ENCODE results near the gene SLC25A38. TPM values are rescaled to one million over a fixed set of nuclear protein-coding genes. Genes with fewer than 3 reads are reported as not detected.
A peak's percentile ranks its signal among the peaks of the same experiment; 100 is the strongest.

The SLC25A38 gene
- total and polyA plus RNA-seq, 9 of the 15 experiments (the other 6 are each of a cell fraction or from before 2014, with no cell fraction given) = 13.5 to 51.1 (median 30.6) TPM

- TF ChIP-seq ZBTB40 (IDR thresholded peaks at IDR 0.05) (no peak), ZBTB40 (CRISPR knock-in tag; IDR thresholded peaks at IDR 0.05) (no peak), KHSRP (IDR thresholded peaks at IDR 0.05) (no peak), ZNF586 (CRISPR knock-in tag; conservative IDR thresholded peaks at IDR 0.05) (no peak), RNF2 (IDR thresholded peaks at IDR 0.05) (no peak), ZNF655 (CRISPR knock-in tag; IDR thresholded peaks at IDR 0.05) (no peak), VEZF1 (CRISPR knock-in tag; IDR thresholded peaks at IDR 0.05) (no peak), THRA (IDR thresholded peaks at IDR 0.05) (no peak), ZNF639 (CRISPR knock-in tag; conservative IDR thresholded peaks at IDR 0.05 in 1 of 2, IDR thresholded peaks at IDR 0.05 in 1 of 2) (no peak), U2AF1 (optimal IDR thresholded peaks at IDR 0.05; ENCODE audit: low read depth, low read length) (no peak), HINFP (tag; conservative IDR thresholded peaks at IDR 0.05; ENCODE audit: low read depth) (0 out of 2 replicates have a peak, but pooled peaks have one; percentile 36), CXXC5 (CRISPR knock-in tag; IDR thresholded peaks at IDR 0.05) (no peak)
Measured at GRCh38 chr3:39384665-39385000, 1.5 kb downstream of the SLC25A38 start (continued).

Data from K562 (cell line).